CD14-positive monocyte (primary cell): ENCODE measurements around the gene SLC25A19. TPM values are rescaled to one million over a fixed set of nuclear protein-coding genes. Genes with fewer than 3 reads are reported as not detected.

Experiments
- DNase-seq, 3 donors: peaks; one replicate each; pipeline ENCODE4 v3.0.0-alpha.2; 2011 to 2022
- H2AFZ ChIP-seq: 2 replicates; pipeline ENCODE4 v1.6.0; 2012; ENCODE audit warnings: mild to moderate bottlenecking, low read depth, low read length, inconsistent platforms; ENCODE audit not compliant: insufficient read depth, poor library complexity, severe bottlenecking
- H3K27ac ChIP-seq, 2 donors: 1 replicate in 1 of 2; 2 replicates in 1 of 2; pipeline ENCODE4 v1.5.1; 2012 to 2013; ENCODE audit warnings: low read length in 2 of 2, control low read depth in 1 of 2, inconsistent platforms in 1 of 2, low read depth in 1 of 2, mild to moderate bottlenecking in 1 of 2
- H3K27me3 ChIP-seq, 2 donors: one replicate each; pipeline versions ENCODE4 v1.6.0 to v1.6.1; 2011 to 2013; ENCODE audit warnings: low read length in 2 of 2; ENCODE audit not compliant: control insufficient read depth in 2 of 2, insufficient read depth in 2 of 2
- H3K36me3 ChIP-seq, 2 donors: replicated peaks in 1 of 2; 1 replicate in 1 of 2; 2 replicates in 1 of 2; pipeline versions ENCODE4 v1.5.1 to v1.6.1; 2012 to 2013; ENCODE audit warnings: low read length in 2 of 2, control low read depth in 1 of 2, inconsistent platforms in 1 of 2, mild to moderate bottlenecking in 1 of 2; ENCODE audit not compliant: insufficient read depth in 2 of 2, control insufficient read depth in 1 of 2
- H3K4me1 ChIP-seq, 2 donors: 1 replicate in 1 of 2; 2 replicates in 1 of 2; pipeline versions ENCODE4 v1.5.1 to v1.6.1; 2012 to 2013; ENCODE audit warnings: low read length in 2 of 2, control low read depth in 1 of 2, inconsistent platforms in 1 of 2, mild to moderate bottlenecking in 1 of 2, moderate library complexity in 1 of 2; ENCODE audit not compliant: insufficient read depth in 2 of 2, control insufficient read depth in 1 of 2
- H3K4me2 ChIP-seq: replicated peaks from 2 replicates; pipeline ENCODE3; 2012; ENCODE audit warnings: low read length, moderate library complexity, mild to moderate bottlenecking; ENCODE audit not compliant: poor library complexity, severe bottlenecking; ENCODE audit errors: extremely low read depth
- H3K4me3 ChIP-seq, 3 experiments: fragments of 200-600 bp in 1 of 3; sonication (generic) in 1 of 3; replicated peaks in 1 of 3; 1 replicate in 2 of 3; 2 replicates in 1 of 3; pipeline ENCODE4 v1.5.1; 2011 to 2013; ENCODE audit warnings: low read length in 3 of 3, mild to moderate bottlenecking in 3 of 3, control low read depth in 2 of 3, low read depth in 2 of 3, inconsistent platforms in 1 of 3, moderate library complexity in 1 of 3
- H3K79me2 ChIP-seq: 2 replicates; pipeline ENCODE4 v1.6.0; 2012; ENCODE audit warnings: mild to moderate bottlenecking, control low read depth, inconsistent platforms, low read length, moderate library complexity; ENCODE audit not compliant: insufficient read depth
- H3K9ac ChIP-seq: 2 replicates; pipeline ENCODE4 v1.6.0; 2017; ENCODE audit warnings: low read length, mild to moderate bottlenecking; ENCODE audit not compliant: insufficient read depth, poor library complexity, severe bottlenecking
- H3K9me3 ChIP-seq, 2 donors: replicated peaks in 1 of 2; 1 replicate in 1 of 2; 2 replicates in 1 of 2; pipeline versions ENCODE4 v1.5.1 to v1.6.1; 2012 to 2013; ENCODE audit warnings: low read length in 2 of 2, control low read depth in 1 of 2; ENCODE audit not compliant: control insufficient read depth in 1 of 2, insufficient read depth in 1 of 2
- H4K20me1 ChIP-seq: 2 replicates; pipeline ENCODE4 v1.6.0; 2012; ENCODE audit warnings: mild to moderate bottlenecking, low read length, control low read depth, moderate library complexity; ENCODE audit not compliant: insufficient read depth
- H3K27ac Mint-ChIP-seq, 7 donors: one replicate each; pipeline ENCODE4 v1.8.0; 2020; ENCODE audit warnings: mild to moderate bottlenecking in 7 of 7, mixed read lengths in 7 of 7, moderate library complexity in 6 of 7, inconsistent platforms in 2 of 7
- H3K27me3 Mint-ChIP-seq, 3 donors: one replicate each; pipeline ENCODE4 v1.8.0; 2021 to 2022; ENCODE audit warnings: low read depth in 3 of 3, mild to moderate bottlenecking in 3 of 3, mixed read lengths in 3 of 3, moderate library complexity in 3 of 3, inconsistent platforms in 1 of 3
- H3K36me3 Mint-ChIP-seq, 2 donors: one replicate each; pipeline ENCODE4 v1.8.0; 2020; ENCODE audit warnings: mixed read lengths in 2 of 2, inconsistent platforms in 1 of 2, mild to moderate bottlenecking in 1 of 2
- H3K4me1 Mint-ChIP-seq: one replicate; pipeline ENCODE4 v1.8.0; 2020; ENCODE audit warnings: mild to moderate bottlenecking, mixed read lengths
- H3K4me3 Mint-ChIP-seq, 2 donors: one replicate each; pipeline ENCODE4 v1.8.0; 2020; ENCODE audit warnings: mild to moderate bottlenecking in 2 of 2, mixed read lengths in 2 of 2, moderate library complexity in 1 of 2
- H3K9me3 Mint-ChIP-seq, 7 donors: one replicate each; pipeline ENCODE4 v1.8.0; 2020 to 2022; ENCODE audit warnings: mixed read lengths in 7 of 7, mild to moderate bottlenecking in 6 of 7, moderate library complexity in 6 of 7, inconsistent platforms in 2 of 7
- WGBS: methylation state at CpG from one replicate; pipeline ENCODE4 v1.1.5; 2013; ENCODE audit warnings: missing lambda C conversion rate; ENCODE audit not compliant: insufficient coverage; 5-methylcytosine and 5-hydroxymethylcytosine counted together
- intact Hi-C, 2 donors: fragments of 100-400 bp; cut with micrococcal nuclease; formaldehyde crosslinking; loops; one replicate each; pipeline versions ENCODE4 v1.15.0 to v1.15.1; 2023
- polyA plus RNA-seq, 3 donors: library from polyadenylated mRNA; depleted of rRNA in 1 of 3; unstranded in 2 of 3; stranded (reverse) in 1 of 3; fragments of 300-500 nt in 2 of 3; fragments of >200 nt in 1 of 3; fragmentation: Illumina TruSeq in 2 of 3; gene quantifications; 1 replicate in 2 of 3; 2 replicates in 1 of 3; pipeline ENCODE4 v1.2.3, GENCODE V29; 2012 to 2021
- TF ChIP-seq, protein P1 (sequence below): fragments of 200-600 bp; IDR thresholded peaks from one replicate; pipeline ENCODE4 v1.8.0; 2022; ENCODE audit warnings: antibody characterized with exemption, mild to moderate bottlenecking

Gene SLC25A19
- polyA plus RNA-seq, 3 donors, result 14.4 to 21.5 (median 18.8) TPM

- H3K4me3 ChIP-seq, result no peak overlapping the region
- H3K4me3 Mint-ChIP-seq, result peak overlapping the region; percentile 39 to 69
- TF ChIP-seq, protein P1, sequence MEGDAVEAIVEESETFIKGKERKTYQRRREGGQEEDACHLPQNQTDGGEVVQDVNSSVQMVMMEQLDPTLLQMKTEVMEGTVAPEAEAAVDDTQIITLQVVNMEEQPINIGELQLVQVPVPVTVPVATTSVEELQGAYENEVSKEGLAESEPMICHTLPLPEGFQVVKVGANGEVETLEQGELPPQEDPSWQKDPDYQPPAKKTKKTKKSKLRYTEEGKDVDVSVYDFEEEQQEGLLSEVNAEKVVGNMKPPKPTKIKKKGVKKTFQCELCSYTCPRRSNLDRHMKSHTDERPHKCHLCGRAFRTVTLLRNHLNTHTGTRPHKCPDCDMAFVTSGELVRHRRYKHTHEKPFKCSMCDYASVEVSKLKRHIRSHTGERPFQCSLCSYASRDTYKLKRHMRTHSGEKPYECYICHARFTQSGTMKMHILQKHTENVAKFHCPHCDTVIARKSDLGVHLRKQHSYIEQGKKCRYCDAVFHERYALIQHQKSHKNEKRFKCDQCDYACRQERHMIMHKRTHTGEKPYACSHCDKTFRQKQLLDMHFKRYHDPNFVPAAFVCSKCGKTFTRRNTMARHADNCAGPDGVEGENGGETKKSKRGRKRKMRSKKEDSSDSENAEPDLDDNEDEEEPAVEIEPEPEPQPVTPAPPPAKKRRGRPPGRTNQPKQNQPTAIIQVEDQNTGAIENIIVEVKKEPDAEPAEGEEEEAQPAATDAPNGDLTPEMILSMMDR, result no peak
- peaks cover 0 to 1% (median 0%) of the 10 kb centered on the region in 7 donors for H3K9me3 Mint-ChIP-seq
- peak overlapping the region; percentile 90 to 100 (median 96) for H3K27ac Mint-ChIP-seq
- peaks cover 31% of the 10 kb centered on the region for H3K79me2 ChIP-seq
- no peaks in the 10 kb centered on the region for H3K27me3 ChIP-seq
- intact Hi-C loops, result no loop called here
- peak overlapping the region; percentile 0 for H3K4me2 ChIP-seq
- H3K4me1 Mint-ChIP-seq, result peaks cover 53% of the 10 kb centered on the region
- no peaks in the 10 kb centered on the region for H3K27me3 Mint-ChIP-seq
- peak overlapping the region; percentile 91 to 98 for H3K27ac ChIP-seq
- no peak overlapping the region for H2AFZ ChIP-seq
- peak overlapping the region; percentile 78 for H3K9ac ChIP-seq
- no peaks in the 10 kb centered on the region for H3K9me3 ChIP-seq
- H3K36me3 ChIP-seq, result no peaks in the 10 kb centered on the region
- 33% methylated on average over 1 of the region's 9 CpGs for WGBS
- peaks cover 70 to 75% of the 10 kb centered on the region in 2 donors for H3K4me1 ChIP-seq
- DNase-seq, result peak; percentile 78 to 86 (median 85)
- peaks cover 8 to 13% of the 10 kb centered on the region in 2 donors for H3K36me3 Mint-ChIP-seq
- no peaks in the 10 kb centered on the region for H4K20me1 ChIP-seq
Observed at GRCh38 chr17:75301049-75301448, 11.8 kb upstream of the SLC25A19 start.

GRCh38 chr17:75300280-75300679 is 11.0 kb upstream of the SLC25A19 start:
- DNase-seq, result no peak
- peaks cover 71 to 77% of the 10 kb centered on the region in 2 donors for H3K4me1 ChIP-seq
- no CpG with 5 or more reads among the region's 7 CpGs for WGBS

More at GRCh38 chr17:75300280-75300679, 11.0 kb upstream of the SLC25A19 start:
- Mint-ChIP-seq H3K27me3 (no peaks in the 10 kb centered on the region), H3K4me3 (no peak overlapping the region), H3K27ac (peak overlapping the region; percentile 90 to 100 (median 96)), H3K4me1 (peaks cover 55% of the 10 kb centered on the region), H3K36me3 (peaks cover 8 to 11% of the 10 kb centered on the region in 2 donors), H3K9me3 (no peaks in the 10 kb centered on the region)
- Histone ChIP-seq H3K27me3 (no peaks in the 10 kb centered on the region), H3K4me3 (no peak overlapping the region), H4K20me1 (no peaks in the 10 kb centered on the region), H3K4me2 (no peak overlapping the region), H3K79me2 (peaks cover 31% of the 10 kb centered on the region), H3K27ac (peak overlapping the region in 1 of 2 donors; percentile 98), H2AFZ (no peak overlapping the region), H3K9me3 (no peaks in the 10 kb centered on the region), H3K36me3 (no peaks in the 10 kb centered on the region), H3K9ac (peak overlapping the region; percentile 78)
- intact Hi-C loops, result no loop called here
- TF ChIP-seq, protein P1, result no peak
